NCI-H1105 treated with DMSO at 0.1 percent for 48 hours (cell line): Measurements from ENCODE around the gene MUC6.
A peak's percentile ranks its signal among the peaks of the same experiment; 100 is the strongest.

Experiments used
- DNase-seq: peaks from one replicate; lab custom pipeline; 2025; lab: John Stamatoyannopoulos, UW

The MUC6 gene

GRCh38 chr11:1052133-1053011, 15.9 kb upstream of the MUC6 start:
- DNase-seq: no peak

GRCh38 chr11:1051356-1052132, 15.0 kb upstream of the MUC6 start:
- no peak for DNase-seq

GRCh38 chr11:1050581-1051355, 14.2 kb upstream of the MUC6 start:
- peak; percentile 62 for DNase-seq

DNA sequence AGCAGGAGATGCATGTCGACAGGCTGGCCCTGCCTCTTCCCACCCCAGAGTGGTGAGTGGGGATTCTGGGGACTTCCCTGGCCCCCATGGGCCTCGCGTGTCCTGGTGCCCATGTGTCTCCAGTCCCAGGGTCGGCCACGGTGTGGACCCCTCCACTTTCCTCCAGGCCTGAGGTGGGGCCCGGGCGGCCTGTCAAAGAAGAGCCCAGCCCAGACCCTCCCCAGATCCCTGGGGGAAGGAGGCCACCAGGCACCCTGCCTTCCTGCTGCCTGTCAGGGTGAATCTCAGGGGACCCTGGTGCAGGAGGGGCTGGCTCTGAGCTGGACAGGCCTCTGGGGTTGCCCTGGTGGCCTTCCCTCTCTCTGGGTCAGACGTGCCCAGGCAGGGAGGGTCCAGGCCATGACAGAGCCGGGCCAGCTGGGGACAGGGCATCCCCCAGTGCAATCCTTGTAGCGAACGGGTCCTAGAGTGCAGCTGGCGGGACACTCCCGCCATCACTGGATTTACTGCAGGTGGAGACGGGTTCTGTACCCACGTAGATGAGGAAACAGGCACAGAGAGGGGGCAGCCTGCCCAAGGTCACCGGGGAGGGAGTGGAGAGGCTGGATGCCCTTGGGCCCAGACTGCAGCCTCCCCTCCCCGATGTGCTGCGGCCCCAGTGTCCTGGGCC, 13.5 kb upstream of the MUC6 start:
- DNase-seq: no peak

- DNase-seq: peak; percentile 91
Measured at GRCh38 chr11:1049431-1049891, 12.9 kb upstream of the MUC6 start.

DNA sequence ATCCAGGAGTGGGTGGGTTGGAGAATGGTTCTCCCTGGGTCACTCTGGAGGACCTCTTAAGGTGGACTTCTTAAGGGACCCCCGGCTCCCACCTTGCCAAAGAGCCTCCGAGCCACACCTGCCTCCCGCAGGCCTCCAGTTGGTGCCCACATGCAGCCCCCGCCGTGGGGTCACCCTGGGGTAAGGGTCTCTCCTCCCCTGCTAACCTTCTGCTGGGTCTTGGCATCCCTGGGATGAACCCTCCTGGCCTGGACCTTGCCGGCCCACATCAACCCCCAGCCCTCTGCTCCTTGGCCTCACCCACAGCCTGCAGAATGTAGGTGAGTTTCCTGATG, 12.5 kb upstream of the MUC6 start:
- DNase-seq: no peak

DNA sequence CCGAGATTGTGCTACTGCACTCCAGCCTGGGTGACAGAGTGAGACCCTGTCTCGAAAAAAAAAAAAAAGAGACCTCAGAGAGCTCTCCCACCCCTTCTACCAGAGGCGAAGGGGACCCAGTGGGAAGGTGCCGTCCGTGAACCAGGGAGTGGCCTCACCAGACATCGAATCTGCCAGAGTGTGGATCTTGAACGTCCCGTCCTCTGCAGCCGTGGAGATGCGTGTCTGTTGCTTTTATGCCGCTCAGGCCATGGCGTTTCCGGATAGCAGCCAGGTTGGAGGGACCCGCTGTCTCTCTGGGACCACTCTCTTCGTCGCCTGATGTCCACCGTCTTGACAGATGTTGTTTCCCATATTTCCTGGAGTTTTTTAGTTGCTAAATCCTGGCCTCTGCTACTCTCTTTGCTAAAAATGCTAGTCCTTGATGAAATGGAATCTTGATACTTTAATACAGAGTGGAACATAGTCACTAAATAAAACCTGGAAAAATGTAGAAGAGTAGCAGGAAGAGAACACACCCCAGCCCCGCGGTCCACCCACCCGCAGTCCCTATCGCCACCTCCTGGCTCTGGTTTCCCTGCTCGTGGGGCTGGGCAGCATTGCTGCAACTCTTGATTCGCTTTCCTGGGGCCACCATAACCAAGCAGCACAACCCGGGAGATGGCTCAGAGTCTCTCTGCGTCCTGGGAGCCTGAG, 12.0 kb upstream of the MUC6 start:
- no peak for DNase-seq

- no peak for DNase-seq
Measured at GRCh38 chr11:1047595-1048156, 11.2 kb upstream of the MUC6 start.

GRCh38 chr11:1044160-1044559, 7.6 kb upstream of the MUC6 start:
- DNase-seq: no peak

GRCh38 chr11:1043563-1044096, 7.1 kb upstream of the MUC6 start:
- DNase-seq: no peak

- no peak for DNase-seq
Measured at GRCh38 chr11:1042626-1043562, 6.4 kb upstream of the MUC6 start.

DNA sequence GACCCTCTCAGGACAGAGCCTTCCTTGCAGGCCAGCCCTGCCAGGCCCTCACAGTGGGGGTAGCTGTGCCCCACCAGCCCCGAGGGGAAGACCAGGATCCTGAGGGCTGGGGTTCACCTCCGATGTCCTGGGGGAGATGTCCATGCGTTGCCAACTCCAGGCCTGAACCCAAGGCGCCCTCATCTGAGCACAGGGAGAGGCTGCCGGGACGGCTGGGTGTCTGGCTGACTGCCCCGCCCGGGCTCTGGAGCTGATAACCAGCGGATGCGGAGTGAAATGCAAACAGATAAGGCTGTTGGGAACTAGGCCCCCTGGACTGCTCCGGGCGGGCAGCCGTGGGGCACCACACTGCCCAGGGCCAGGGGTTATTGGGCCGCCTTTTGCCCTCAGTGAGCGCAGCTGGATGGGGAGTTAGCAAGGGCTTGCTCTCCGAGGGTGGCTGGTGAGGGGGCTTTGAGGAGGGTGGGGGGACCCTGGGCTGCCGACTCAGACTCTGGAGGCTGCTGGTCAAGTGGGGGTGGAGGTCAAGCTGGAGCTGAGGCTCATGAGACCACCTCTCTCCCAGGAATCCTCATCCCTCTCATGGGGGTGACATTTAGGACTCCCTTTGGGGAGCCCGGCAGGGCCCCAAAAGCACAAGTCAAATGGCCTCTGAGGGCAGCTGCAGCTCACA, 5.6 kb upstream of the MUC6 start:
- DNase-seq: no peak

- DNase-seq: no peak
Measured at GRCh38 chr11:1041471-1041870, 5.0 kb upstream of the MUC6 start.

- DNase-seq: no peak
Measured at GRCh38 chr11:1041149-1041467, 4.6 kb upstream of the MUC6 start.

DNA sequence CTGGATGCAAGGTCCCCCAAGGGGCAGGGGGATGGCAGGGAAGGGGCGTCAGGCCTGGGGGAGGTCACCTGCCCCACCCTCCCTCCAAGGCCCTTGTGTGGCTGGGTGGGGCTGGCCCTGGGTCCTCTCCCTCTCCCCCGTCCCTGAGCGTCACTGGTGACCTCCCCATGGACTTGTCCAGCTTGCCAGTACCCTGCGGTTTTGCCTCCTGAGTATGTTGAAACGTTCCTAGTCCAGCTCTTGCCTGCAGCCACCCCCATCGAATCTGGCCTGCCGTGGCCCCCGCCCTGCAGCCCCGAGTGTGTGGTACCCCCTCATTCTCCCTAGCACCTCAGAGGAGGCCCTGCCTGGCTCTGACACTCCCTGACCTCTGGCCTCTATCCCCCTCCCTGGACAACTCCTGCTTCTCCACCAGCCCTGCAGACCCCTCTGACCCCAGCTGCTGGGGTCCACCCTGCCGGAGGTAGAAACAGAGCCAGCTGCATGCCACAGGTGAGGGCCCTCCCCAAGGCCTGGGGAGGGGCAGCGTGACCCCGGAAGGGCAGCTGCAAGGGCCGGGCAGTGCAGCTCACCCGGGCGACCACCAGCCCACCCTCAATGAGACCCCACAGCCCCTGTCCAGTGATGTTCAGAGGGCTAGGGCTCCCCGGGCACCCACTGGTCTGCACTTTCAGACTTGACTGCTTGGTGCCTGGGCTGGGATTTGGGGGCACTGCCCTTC, 4.1 kb upstream of the MUC6 start:
- DNase-seq: no peak

DNA sequence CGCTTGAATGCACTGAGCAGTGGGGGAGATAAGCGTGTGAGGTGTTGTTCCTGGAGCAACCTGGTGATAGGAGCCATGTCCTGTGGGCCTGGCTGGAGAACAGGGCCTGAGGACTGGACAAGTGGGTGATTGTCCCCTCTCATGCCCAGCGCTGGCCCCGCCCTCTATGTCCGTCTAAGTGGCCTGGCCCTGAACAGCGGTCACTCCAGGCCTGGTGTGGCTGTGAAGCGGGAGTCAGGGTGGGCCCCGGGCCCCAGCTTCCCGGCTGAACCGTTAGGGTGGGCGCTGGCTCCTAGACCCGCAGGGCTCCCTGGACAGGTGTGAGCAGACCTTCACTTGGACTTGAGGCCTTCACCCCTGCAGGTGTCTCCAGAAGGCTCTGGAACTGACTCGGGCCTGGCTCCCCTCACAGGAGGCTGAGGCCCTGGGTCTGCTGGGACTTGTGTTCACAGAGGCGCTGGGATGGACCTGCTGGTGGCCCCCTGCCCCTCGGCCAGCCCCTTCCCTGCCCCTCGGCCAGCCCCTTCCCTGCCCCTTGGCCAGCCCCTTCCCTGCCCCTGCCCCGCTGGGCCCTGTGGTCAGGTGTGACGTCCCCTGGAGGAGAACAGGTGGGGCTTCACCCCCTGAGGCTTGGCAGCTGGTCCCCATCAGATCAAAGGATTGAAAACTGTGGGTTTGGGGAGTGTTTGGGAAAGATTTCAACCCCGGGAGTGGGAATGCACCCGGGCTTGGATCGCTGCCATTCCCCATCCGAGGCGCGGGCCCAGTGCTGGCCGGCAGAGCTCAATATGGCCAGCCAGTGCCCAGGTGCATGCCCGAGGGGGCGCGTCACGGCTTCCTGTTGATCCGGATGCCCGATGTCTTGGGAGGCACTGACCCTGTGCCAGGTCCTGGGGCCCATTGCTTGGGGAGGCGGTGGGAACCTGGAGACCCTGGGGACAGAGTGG, 3.2 kb upstream of the MUC6 start:
- DNase-seq: no peak

DNA sequence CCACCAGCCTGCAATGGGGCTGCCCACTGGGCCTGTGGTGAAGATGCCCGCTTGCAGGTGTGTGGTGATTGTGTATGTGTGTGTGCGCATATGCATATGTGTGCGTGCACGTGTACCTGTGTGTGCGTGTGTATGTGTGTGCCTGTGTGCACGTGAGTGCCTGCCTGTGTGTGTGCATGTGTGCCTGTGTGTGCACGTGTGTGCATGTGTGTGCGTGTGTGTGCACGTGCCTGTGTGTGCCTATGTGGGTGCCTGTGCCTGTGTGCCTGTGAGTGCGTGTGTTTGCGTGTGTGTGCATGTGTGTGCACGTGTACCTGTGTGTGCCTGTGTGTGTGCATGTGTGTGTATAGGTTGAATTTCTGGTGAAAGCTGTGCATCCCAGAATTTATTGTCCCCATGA, 2.4 kb upstream of the MUC6 start:
- no peak for DNase-seq
